SIG-M5 (cell line): Measurements from ENCODE around the gene LMO2.
"Not testable (repeated sequence)": the region's sequence is repeated elsewhere in the genome, so short reads cannot be mapped to it uniquely, and the experiment has no call there.

Experiments used
- DNase-seq: peaks from one replicate; lab custom pipeline; 2025; lab: John Stamatoyannopoulos, UW

The LMO2 gene

DNA sequence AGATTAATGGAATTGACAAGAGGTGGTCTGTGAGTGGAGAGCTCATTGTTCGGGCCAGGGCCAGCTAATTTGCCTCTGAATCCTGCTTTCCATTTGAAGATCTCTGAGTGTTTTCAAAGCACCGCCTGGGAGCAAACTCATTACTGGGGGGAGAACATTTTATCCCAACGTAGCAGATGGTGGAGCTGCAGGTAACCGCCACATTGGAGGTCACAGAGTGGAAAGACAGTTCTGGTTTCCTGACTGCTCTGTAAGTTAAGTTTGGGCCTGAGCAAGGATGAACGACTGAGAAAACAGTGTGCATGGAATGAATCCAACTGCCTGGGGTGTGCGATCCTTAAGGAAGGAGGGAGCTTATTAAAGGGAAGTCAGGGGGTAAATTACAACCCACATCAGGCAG lies 30.5 kb downstream of the LMO2 start:
- DNase-seq = no peak

- DNase-seq = no peak
Observed at GRCh38 chr11:33860926-33861325, 30.9 kb downstream of the LMO2 start.

GRCh38 chr11:33859306-33859705 lies 32.6 kb downstream of the LMO2 start:
- DNase-seq = no peak

DNA sequence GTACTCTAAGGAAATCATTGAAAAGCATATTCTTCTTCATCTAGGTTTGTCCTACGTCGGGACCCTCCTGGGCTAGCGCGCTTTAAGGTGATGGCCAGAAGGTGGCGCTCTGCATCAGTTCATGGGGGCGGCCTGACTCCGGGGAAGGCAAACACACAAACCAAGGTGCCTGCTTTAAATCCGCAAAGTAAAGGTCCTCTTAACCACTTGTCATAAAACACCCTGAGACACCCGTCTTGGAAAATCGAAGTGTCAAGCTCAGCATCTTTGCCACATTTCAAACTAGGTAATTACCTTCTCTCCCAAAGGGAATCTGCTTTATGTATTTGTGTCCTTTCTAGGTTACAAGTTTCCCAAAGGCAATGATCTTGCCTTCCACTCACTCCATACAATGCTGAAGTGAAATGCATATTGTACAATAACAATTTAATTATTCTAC lies 33.9 kb downstream of the LMO2 start:
- no peak for DNase-seq

DNA sequence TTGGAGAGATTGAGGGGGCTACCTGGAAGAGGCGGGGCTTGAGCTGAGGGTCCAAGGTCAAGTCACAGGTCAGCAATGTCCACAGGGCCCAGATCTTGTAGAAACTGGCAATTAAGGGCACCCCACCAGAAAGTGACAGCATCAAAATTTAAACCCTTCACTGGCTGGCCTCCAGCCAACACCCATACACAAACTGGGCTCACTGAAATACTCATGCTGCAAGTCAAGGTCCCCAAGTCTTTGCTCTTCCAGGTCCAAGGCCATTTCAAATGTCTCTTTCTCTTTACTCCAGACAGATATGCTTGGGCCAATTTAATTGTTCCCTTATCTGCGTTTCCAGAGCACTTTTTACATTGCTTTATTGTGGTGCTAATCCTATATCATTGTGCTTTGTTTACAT lies 36.4 kb downstream of the LMO2 start:
- DNase-seq = no peak

DNA sequence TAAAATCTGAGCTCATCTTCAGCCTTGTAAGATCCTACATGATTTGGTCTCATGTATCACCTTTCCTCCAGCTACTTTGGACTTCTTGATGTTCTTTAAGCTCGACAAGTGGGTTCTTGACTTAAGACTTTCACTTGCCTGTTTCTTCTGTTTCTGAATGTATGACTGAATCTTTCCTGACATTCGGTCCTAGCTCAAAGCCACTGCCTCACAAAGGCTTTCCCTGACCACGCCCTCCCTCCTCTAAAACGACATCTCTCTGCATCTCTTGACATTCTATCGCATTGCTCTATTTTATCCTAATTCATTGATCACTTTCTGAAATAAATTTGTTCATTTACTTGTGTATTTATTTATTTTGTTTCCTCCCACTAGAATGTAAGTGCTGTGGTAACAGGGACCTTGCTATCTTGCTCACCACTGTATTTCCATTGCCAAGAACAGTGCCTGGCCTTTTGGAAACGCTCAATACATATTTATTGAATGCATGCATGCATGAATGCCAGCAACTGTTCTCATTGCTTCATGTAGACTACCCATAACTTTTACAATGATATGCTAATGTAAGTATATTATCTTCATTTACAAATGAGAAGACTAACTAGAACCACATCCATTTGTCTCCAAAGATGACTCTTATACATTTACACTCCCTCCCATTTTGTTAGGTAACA lies 43.0 kb downstream of the LMO2 start:
- no peak for DNase-seq

DNA sequence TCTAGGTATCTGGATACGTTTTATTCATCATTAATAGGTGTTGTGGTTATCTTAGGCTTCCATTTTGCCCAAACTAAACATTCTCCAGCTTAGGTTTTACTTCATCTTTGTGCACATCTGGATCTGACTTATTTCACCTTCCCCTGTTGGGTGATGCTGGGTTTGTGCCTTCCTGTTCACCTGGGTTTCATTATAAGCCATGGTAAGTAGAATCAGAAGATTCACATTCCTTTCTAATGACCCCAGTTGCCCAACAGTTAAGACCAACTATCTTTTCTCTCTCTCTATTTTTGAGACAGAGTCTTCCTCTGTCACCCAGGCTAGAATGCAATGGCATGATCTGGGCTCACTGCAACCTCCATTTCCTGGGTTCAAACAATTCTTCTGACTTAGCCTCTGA lies 44.6 kb downstream of the LMO2 start:
- DNase-seq = no peak

DNA sequence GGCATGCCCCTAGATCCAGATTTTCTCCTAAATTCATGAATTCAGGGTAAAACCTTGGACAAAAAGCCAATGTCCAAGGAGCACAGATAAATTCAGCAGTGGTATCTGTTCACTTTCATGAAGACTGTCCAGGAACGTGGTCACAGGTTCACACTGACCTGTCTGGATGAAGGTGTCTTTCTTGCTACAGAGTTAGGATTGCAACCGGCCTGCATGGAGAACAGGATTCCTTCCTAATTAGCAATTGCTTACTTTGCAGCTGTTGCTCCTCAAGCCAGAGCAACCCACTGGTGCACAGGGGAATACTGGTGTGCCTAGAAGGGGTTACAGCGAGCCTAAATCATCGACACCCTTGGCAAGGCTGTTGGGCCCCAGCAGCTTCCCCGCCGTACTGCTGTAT lies 47.6 kb downstream of the LMO2 start:
- no peak for DNase-seq

DNA sequence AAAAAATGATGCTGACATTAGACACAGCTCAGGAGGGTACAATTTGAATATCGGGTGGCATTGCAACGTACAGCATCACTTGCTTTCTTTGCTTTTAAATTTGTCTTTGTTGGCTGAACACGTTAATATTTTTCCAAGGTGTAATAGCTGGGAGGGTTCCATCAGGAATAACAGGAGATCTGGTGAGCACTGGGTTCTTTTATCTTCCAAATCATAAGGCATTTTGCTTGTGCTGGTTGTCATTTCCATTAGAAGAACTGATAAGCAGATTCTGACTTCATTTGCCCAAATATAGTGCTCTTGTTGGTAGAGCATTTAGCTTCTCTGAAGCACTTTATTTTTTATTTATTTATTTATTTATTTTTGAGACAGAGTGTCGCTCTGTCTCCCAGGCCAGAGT lies 48.9 kb downstream of the LMO2 start:
- no peak for DNase-seq

- DNase-seq = no peak
Observed at GRCh38 chr11:33842236-33842915, 49.5 kb downstream of the LMO2 start.

DNA sequence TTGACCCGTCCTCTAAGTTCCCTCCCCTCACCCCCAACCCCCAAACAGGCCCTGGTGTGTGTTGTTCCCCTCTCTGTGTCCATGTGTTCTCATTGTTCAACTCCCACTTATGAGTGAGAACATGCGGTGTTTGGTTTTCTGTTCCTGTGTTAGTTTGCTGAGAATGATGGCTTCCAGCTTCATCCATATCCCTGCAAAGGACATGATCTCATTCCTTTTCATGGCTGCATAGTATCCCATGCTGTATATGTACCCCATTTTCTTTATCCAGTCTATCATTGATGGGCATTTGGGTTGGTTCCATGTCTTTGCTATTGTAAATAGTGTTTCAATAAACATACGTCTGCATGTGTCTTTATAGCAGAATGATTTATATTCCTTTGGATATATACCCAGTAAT lies 53.6 kb downstream of the LMO2 start:
- DNase-seq = not testable (repeated sequence)

GRCh38 chr11:33837334-33837733 lies 54.5 kb downstream of the LMO2 start:
- not testable (repeated sequence) for DNase-seq

- DNase-seq = no peak
Observed at GRCh38 chr11:33835143-33835878, 56.6 kb downstream of the LMO2 start.

DNA sequence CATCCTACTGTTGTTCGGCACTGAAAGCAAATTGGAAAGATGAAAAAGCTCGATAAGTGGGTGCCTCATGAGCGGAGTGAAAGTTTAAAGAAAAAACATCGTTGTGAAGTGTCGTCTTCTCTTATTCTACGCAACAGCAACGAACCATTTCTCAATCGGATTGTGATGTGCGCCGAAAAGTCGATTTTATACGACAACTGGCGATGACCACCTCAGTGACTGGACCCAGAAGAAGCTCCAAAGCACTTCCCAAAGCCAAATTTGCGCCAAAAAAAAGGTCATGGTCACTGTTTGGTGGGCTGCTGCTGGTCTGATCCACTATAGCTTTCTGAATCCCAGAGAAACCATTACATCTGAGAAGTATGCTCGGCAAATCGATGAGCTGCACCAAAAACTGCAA lies 59.2 kb downstream of the LMO2 start:
- no peak for DNase-seq

GRCh38 chr11:33830903-33831648 lies 60.8 kb downstream of the LMO2 start:
- no peak for DNase-seq

DNA sequence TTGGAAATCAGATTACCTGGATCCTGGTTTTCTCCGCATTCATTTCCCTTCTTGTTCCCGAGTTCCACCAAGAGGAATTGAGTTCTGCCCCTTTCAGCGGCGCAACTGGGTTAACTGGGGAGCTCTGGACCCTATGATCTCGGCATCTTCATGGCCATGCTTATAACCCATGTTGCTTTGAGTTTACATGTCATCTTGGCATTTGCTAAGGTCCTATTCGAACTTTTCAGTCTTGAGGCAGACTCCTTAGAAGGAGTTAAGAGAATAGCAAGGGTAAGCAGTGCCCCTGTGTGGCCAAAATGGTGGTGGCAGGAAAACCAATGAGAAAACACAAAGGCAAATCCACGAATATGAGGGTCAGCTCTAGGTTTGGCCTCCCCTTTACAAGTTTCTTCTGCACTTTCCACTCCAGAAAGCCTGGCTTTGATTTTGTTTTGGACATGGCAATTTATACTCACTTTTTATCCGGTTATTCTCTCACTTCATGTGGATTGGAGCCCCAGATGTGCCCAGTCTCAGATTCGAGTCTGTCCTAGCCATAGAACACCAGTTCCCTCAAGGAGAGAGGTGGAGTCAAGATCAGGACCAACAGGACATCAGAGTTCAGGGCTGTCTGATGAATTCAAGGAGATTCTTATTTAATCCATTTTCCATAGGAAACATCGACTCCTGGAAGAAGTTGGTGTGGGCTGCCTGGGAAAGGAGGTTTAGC lies 62.3 kb downstream of the LMO2 start:
- no peak for DNase-seq

DNA sequence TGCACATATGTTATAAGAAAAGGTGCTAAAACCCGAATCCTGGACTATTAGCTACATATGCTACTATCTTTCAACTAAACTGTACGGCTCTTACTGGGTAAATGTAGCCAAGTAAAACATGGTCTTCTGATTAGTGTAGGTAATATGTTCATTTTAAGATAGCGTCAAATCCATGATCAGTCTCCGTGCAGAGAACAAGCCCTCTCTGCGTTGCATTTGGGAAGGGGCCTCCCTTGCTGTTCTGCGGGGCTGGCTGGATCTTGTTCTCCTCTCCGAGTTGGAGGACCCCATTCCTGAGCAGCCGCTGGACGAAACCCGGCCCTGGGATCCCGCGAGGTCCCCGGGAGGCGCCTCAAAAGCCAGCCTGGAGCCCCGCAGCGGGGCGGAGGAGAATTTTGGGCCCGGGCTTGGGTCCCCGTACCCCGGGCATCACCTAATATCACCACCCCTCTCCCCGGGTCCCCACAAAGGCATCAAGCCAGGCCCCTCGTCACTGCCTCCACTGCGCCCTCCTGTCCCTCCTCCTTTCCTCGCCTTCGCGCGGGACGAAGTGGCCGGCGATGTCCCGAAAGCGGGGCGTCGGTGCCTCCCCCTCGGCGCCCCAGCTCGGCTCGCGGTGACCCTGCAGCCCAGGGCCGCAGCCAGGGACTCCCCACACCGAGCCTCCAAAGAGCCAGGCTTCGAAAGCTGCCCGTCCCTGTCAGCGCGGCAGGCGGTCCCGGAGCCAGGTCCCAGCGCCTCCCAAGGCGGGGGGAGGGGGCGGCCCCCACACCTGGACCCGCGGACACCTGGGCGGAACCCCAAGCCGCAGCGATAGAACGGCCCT lies 63.1 kb downstream of the LMO2 start:
- no peak for DNase-seq

DNA sequence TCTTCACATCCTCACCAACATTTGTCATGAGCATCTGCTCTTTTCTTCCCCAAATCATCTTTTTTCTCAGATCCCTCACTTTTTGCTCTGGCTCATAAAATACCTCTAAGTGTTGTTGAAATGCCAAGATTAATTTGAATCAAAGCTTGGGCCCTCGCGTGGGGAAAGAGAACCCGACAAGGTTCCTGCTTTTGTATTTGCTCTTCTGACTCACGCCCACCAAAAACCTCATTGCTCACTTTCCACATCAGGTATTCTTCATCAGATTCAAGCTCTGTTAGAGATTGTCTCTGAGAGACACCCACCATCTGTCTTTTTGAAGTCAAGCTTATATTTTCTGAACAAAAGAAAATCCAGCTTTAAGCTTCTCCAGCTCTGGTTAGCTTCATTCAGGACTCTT lies 64.7 kb downstream of the LMO2 start:
- DNase-seq = no peak

- DNase-seq = no peak
Observed at GRCh38 chr11:33825854-33826560, 65.9 kb downstream of the LMO2 start.

DNA sequence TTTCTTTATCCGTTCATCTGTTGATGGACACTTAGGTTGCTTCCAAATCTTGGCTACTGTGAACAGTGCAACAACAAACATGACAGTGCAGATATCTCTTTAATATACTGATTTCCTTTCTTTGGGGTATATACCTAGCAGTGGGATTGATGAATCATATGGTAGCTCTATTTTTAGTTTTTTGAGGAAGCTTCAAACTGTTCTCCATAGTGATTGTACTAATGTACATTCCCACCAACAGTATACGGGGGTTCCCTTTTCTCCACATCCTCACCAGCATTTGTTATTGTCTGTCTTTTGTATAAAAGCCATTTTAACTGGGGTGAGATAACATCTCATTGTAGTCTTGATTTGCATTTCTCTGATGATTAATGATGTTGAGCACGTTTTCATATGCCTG lies 68.9 kb downstream of the LMO2 start:
- DNase-seq = not testable (repeated sequence)
